ENCODE data around the gene HLA-A.

HLA-A gene

DNA sequence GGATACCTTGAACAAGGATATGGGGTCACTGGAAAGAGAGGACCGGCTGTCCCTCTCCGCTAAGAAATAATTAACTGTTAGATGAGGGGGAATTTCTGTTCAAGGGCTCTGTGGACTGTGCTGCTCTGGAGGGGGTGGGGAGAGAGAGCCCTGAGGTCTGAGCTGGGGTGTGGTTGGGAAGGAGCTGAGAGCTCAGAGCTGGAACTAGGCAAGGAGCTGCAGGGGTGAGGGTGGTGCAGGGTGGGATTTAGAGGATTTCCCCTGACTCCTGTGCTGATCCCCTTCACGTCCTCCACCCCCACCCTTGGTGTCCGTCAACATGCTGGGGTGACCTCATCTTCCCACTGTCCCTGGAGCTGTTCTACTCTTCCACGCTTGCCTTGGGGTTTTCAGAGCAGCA, 52.5 kb downstream of the HLA-A start:
- Histone ChIP-seq H3K4me3 (ENCODE audit: low read depth in 1 of 5, low read length in 5 of 5) (no peak overlapping the region), H3K36me3 (ENCODE audit: control insufficient read depth in 5 of 5, insufficient read depth in 5 of 5, low read length in 5 of 5) (no peaks in the 10 kb centered on the region), H3K4me1 (ENCODE audit: control insufficient read depth in 5 of 5, insufficient read depth in 5 of 5, low read length in 5 of 5) (no peaks in the 10 kb centered on the region), H3K9me3 (ENCODE audit: control insufficient read depth in 5 of 5, low read length in 5 of 5) (no peaks in the 10 kb centered on the region), H3K27ac (ENCODE audit: low read depth, low read length) (no peak overlapping the region), H3K9ac (ENCODE audit: low read length in 5 of 5) (no peak overlapping the region), H3K27me3 (ENCODE audit: control insufficient read depth in 5 of 5, insufficient read depth in 4 of 5, low read length in 5 of 5) (peaks cover 0 to 5% (median 0%) of the 10 kb centered on the region in 5 donors)

GRCh38 chr6:29995340-29995777, 53.0 kb downstream of the HLA-A start:
- Histone ChIP-seq H3K27me3 (ENCODE audit: control insufficient read depth in 5 of 5, insufficient read depth in 4 of 5, low read length in 5 of 5) (peaks cover 0 to 5% (median 0%) of the 10 kb centered on the region in 5 donors), H3K9me3 (ENCODE audit: control insufficient read depth in 5 of 5, low read length in 5 of 5) (no peaks in the 10 kb centered on the region), H3K4me3 (ENCODE audit: low read depth in 1 of 5, low read length in 5 of 5) (no peak overlapping the region), H3K27ac (ENCODE audit: low read depth, low read length) (no peak overlapping the region), H3K9ac (ENCODE audit: low read length in 5 of 5) (no peak overlapping the region), H3K36me3 (ENCODE audit: control insufficient read depth in 5 of 5, insufficient read depth in 5 of 5, low read length in 5 of 5) (no peaks in the 10 kb centered on the region), H3K4me1 (ENCODE audit: control insufficient read depth in 5 of 5, insufficient read depth in 5 of 5, low read length in 5 of 5) (no peaks in the 10 kb centered on the region)

Measured in subcutaneous abdominal adipose tissue (tissue), 5 donors.